EL (cell line): ENCODE results near the gene ABCA13.

Source experiments
- DNase-seq: peaks from one replicate; pipeline ENCODE4 v3.0.0-alpha.2; 2016

The ABCA13 gene

DNA sequence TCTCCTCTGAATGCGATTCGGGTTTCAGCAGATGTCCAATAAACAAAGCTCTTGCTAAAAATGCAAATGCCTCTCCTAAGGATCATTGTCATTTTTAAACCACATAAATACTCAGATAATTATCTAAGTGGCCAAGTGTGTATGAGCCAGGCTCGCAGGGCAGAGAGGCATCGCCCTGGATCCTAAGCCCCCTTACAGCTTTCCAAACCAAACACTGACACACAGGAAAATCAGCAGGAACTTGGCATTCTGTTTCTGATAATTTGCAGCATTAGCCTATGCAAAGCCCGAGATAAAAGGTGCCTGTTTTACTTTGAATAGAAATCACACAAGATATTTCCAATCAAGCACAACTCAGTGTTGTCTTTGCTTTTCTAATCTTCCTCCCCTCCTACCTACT, 134.4 kb downstream of the ABCA13 start:
- DNase-seq = no peak

DNA sequence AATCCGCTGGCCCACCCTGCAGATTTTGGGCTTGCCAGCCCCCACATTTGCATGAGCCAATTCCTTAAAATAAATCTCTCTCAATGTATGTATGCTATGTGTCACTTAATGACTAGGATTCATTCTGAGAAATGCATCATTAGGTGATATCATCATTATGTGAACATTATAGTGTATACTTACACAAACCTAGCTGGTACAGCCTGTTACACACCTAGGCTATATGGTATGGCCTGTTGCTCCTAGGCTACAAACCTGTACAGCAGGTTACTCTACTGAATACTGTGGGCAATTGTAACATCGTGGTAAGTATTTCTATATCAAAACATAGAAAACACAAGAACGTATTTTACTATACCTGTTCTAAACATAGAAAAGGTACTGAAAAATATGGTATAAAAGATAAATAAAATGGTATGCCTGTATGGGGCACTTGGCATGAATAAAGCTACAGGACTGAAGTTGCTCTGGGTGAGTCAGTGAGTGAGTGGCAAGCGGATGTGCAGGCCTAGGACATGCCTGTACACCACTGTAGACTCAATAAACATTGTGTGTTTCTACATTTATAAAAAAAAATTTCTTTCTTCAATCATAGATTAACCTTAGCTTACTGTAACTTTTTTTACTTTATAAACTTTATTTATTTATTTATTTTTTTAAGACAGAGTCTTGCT, 135.9 kb downstream of the ABCA13 start:
- DNase-seq = no peak

DNA sequence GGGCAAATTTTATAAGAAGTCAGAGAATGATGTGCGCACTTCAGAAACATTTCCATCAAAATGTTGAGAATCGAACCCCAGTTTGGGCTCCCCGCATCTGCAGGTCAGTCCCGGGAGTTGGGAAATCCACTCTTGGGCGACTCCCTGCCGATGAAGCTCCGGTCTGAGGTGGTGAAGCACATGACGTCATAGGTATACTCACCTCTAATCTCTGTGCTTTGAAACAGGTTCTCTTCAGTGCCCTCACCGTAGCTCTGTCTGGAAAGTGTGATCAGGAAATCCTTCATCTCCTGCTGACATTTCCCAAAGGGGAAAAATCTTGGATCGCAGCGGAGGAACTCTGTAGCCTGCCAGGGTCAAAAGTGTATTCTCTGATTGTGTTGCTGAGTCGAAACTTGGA, 138.5 kb downstream of the ABCA13 start:
- DNase-seq = no peak

DNA sequence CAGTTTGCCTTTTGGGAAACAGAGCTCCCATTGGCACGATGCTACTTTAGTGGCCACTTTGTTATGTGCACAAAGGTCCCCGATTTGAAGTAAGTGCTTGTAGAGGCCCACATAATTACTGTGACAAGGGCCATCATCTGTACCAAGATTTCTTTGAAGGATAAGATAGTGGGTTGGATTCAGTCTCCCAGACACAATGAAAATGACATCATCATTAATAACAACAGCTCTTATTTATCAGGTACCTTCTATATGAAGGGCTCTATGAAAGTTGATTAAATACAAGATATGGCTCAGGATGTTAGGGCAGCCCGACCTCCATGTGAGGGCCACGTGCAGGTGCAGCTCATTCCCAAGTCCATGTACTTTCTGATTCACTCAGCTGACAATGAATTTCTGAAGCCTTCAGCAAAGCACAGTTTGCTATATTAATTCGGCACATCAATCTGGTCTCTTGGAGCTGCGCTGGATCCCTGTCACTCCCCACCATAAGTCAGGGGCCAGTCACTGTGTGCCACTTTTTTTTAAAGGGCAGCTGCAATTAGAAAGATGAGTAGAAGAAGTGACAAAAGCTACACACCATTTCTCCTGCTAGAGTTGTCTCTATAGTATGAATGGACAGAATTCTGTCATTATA, 140.3 kb downstream of the ABCA13 start:
- DNase-seq = no peak

DNA sequence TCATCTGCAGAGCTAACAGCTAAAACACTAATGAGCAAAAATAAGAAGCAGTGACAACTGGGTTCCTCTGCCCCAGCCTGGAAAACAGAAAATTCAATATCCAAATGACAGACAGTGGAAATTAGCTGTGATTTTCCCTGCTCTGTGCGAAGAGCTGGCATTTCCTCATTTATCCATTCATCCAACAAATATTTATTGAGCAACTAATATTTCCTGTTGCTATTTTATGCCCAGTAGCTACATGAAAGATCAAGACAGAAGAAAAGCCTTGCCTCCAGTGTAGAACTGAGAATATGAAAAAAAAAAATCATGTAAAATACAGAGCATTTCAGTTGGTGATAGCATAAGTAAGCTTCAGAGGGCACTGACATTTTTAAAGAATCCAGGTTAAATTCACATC, 140.9 kb downstream of the ABCA13 start:
- DNase-seq = peak; percentile 10

DNA sequence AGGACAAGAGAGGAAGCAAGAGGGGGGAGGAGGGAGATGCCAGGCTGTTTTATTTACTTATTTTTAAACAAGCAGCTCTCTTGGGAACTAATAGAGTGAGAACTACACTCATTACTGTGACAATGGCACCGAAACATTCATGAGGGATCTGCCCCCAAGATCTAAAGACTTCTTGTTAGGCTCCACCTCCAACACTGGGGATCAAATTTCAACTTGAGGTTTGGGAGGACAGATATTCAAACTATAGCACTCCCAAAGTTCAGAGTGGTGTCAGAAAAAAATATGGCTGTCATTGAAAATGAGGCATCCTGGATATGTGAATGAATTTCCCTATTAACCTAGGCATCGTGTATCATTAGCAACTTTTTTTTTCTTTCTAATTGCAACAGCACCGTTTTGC, 145.5 kb downstream of the ABCA13 start:
- no peak for DNase-seq

DNA sequence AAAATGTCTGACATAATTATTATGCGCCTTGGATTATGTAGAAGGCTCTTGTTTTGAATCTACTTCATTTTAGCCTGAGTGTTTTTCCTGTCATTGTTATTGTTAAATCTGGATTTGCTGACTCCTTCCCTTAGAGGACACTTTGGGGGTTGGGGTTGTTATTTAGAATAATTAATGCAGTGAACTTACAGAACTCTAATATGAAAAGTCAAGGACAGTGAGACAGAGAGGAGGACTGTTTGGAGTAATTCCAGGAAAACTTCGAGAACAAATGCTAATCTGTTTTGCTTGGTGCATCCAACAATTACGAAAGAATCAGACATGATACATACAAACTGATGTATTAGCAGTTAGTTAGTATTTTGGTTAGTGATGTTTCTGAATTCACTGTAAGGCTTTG, 146.1 kb downstream of the ABCA13 start:
- no peak for DNase-seq

DNA sequence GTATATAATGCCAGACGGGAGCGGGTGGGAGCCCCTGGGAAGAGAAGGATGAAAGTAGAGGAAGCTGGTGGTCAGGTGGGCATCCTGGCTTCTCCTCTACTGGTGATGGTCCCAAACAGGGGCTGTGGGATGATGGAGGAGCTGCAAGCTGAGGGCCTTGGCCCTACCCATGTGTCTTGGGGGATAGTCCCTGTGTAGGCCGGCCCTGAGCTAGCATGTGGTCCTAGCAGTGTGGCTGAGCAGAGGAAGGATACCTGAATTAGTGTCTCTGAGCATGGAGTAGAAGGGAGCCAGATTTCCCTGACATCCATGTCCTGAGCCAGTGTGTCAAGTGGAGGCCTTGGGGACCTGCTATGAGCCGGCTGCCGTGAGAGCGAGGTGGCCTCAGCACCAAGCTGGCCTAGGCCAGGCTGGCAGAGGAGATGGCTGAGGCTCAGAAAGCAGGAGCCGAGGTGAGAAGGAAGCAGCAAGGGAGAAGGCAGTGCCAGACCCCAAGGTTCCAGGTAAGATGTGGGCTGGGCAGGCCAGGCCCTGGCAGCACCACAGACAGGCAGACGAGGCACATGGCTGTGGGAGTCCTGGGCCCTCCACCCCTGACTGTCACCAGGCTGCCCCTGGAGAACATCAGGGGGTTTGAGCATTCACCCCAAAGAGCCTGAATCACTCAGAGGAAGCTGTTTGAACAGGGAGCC, 150.2 kb downstream of the ABCA13 start:
- DNase-seq = no peak

DNA sequence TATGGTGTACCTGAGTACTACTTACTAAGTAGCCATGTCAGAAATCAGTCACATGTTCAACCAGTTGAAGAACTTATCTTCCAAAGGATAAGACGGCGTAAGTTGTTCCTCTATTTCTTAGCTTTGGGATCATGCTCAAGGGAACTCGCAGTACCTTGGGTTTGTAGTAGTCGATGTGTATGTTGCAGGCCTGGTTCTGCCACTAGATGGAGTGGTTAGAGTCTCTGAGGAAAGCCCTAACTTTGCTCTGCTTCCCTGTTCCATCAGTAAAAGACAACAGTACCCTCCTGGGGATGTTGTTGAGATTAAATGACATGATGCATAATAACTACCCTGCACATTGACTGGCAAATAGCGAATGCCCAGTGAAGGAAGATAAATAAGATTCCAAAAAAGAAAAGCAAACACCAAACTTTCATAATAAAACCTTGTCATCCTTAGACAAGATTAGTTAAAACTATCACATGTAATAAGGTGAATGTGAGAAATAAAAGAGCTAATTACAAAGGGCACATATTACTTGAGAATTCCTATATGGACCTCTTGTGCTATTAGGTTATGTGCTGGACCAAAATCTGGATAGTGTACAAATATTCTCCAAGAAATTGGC, 165.9 kb downstream of the ABCA13 start:
- peak; percentile 6 for DNase-seq

DNA sequence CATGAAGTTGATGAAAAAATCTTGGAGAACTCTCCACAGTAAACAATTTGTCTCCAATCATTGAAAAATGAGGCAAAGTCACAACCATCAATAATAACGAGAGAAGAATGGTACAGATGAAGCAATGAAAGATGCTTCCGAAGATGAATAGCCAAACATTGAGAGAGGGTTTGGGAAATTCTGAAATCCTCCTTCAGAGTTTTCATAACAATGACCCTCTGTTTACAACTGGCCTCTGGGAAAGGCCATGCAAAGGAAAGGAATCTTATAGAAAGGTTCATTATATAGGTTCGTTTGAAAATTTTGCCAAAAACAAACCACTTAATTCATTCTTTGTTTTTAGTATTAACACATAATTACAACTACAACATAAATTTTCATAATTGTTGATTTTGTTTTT, 166.5 kb downstream of the ABCA13 start:
- no peak for DNase-seq

DNA sequence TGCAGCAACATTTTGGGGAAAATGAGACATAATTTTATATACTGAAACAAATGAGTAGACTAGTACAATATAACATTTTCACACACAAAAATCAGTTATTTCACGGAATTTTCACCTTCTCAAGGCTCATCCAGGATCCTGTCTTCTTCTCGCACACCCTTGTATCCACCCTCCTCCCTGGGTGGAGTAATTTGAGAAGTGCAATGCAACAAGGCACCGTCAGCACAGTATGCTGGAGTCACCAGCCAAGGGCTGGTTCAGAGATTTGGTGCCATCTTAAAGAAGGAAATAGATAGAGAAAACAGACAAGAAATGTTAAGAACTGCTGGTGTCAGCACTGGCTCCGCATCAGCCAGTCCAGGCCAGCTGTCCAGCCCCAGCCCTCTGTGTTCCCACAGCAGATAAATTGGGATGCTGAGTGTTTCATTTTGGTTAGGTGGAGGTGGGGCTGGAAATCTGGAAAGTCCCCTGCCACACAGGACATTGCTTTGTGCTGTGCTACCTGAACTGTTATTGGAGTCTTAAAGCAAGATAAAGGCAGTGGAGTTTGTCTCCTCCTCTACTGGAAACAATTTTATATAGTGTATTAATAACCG, 176.1 kb downstream of the ABCA13 start:
- DNase-seq = no peak

DNA sequence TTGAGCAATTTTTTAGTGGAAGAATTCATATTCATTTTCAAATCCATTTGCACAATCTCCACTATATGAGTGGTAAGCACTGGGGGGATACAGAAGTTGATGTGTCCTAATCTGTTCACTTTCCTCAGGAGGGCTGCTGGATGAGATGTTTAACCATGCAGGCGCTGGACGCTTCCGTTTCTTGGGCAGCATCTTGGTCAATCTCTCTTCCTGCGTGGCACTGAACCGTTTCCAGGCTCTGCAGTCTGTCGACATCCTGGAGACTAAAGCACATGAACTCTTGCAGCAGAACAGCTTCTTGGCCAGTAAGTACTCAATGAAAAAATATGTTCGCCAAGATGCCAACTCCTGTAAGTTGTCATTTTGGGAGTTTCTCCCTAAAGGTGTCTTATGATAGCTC, 179.3 kb downstream of the ABCA13 start:
- no peak for DNase-seq

DNA sequence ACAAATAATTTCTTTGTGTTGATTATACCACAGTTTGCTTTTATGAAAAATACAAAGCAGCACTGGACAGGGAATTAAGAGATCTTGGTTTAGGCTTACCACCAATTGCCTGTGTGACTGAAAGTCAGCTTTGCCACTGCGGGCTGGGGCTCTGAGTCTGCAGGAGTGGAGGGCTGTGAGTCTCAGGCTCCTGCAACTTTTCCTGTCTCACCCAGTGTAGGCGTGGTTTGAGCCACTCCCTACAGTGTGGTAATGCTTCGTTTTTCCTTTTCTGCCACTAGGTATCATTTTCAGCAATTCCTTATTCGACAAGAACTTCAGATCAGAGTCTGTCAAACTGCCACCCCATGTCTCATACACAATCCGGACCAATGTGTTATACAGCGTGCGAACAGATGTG, 180.6 kb downstream of the ABCA13 start:
- no peak for DNase-seq

DNA sequence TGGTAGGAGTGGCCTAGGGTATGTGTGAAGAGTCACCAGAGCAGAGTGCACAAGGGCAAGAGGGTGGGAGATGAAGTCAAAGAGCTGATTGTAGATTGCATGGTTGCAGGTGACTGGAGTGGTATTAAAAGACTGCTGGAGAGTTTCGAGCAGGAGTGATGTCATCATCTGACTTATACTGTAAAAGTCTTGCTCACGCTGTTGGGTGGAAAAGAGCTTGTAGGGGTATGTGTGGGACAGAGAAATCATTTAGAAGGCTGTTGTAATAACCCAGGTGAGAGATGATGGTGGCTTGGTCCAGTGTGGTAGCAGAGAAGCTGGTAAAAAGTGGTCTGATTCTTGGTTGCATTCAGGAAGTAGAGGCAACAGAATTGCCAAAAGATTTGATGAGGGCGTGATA, 184.1 kb downstream of the ABCA13 start:
- DNase-seq = no peak

DNA sequence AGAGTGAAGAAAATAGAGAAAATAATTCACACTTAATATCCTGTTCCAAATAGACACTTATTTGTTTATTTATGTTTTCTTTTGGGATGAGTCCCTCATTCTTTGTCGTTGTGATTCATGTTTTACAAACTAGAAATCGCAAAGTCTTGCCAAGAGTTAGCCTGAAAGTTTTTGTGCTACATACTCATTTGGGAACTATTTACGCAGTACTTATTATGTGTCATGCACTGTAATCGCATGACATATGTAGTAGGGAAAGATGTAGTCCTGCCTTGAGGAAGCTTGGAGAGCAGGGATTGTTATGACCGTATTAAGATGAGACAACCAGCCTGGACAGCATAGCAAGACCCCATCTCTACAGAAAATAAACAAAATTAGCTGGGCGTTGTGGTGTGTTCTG, 189.3 kb downstream of the ABCA13 start:
- peak; percentile 20 for DNase-seq

DNA sequence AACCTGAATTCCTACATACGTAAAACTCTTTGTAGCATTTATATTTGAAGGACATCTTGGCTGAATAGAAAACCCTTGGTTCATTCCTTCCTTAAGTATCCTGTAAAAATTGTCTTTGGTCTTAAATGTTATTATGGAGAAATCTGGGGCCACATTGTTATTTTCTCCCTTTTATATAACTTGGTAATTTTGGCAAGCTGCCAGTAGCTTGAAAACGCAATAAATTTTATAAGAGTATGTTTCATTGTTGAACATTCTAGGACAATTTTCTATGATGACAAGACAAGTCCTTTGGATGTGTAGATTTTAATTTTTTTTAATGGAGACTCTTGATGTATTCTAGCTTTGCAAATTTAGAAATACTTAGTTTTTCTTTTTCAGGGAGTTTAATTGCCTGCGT, 191.9 kb downstream of the ABCA13 start:
- DNase-seq = no peak

DNA sequence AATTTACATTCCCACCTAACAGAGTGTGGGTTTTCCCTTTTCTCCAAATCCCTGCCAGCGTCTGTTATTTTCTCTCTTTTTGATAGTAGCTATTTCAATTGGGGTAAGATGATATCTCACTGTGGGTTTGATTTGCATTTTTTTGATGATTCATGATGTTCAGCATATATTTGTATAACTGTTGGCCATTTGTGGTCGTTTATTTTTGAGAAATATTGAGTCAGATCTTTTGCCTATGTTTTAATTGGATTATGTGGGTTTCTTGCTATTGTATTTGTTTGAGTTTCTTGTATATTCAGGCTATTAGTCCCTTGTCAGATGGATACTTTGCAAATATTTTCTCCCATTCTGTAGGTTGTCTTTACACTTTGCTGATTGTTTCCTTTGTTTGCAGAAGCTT, 193.8 kb downstream of the ABCA13 start:
- DNase-seq = no peak

DNA sequence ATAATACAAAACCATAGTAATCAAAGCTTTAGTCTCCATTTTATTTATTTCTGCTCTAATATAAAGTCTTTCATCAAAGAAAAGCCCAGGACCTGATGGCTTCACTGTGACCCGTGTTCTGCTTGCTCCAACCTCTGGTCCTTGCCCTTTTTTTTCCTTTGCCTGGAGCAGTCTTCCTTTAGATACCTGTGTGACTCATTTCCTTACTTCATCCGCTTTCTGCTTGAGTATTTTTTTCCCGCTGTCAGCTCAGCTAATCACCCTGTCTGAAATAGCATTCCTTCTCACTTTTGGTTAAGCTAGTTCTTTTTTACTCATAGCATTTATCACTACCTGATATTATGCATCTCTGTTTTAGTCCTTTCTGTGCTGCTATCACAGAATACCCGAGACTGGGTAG, 194.8 kb downstream of the ABCA13 start:
- no peak for DNase-seq

DNA sequence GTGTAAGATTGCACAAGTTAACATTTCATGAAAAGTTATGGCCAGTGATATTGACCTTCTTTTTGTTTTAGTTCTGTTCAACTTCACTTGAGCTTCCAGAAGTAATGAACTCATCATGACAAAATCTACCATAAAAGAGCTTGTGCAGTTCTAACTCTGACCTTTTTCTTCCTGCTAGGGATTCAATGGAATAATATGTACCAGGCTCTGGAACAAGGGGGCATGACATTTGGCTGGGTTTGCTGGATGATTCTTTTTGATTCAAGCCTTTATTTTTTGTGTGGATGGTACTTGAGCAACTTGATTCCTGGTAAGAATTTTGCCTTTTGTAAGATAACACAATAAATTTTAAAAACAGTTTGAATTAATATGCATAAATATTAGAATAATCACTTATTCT, 205.0 kb downstream of the ABCA13 start:
- DNase-seq = no peak

DNA sequence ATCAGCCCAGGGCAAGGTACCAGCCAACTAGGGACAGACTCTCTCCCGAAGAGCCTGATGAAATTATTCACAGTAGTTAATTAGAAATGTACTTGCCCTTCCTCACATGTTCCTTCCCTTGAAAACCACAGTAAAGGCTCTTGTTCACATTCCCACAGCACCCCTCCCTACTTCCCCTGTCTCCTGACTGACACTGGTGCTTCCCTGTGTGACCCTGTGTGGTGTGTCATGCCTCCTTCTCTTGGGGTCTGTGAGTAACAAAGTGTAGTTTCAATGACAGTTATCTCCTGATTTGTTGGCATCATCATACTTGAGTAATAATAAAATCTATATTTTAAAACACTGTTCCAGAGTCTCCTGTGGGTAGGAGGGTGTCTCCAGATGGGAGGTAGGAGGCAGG, 209.7 kb downstream of the ABCA13 start:
- no peak for DNase-seq

DNA sequence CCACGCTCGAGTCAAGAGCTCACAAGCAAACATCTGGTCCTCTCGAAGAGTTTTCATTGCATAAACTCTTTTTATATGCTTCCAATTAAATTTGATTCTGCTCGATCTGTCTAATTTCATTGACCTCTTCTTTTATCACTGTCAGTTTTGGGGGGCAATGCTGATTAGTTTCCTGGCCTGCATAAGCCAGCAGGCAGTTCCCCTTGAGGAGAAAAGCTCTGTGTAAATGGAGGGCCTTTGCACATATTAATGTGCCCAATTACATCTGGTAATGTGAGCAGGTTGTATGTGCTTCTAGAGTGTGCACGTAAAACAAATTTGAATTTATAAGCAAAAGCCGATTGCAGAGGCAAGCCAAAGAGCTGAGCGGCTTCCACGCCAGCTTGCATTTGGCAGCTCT, 210.3 kb downstream of the ABCA13 start:
- DNase-seq = no peak

DNA sequence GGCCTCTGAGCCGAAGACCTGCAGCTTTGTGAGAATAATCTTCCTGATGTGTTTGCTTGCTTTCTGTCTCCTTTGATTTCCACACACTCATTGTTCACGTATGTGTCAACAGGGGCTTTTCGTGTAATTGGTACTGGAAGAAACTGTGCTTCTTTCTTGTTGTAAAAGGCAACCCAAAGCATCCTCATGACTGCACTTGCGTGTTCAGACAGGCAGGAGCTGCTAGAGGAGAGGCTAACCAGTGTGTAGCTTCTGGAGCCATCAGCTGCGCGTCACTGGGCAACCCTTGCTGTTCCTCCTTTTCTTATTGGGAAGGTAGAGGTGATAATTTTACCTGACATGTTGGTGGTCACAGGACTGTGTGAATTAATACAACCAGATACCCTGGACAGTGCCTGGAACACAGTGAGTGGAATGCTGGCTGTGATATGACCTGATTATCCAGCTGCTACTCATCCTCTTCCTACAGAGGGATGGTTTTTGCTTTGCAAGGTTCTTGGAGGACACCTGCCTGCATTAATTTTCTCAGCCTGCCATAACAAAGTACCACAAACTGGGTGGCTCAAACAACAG, 213.0 kb downstream of the ABCA13 start:
- DNase-seq = no peak

DNA sequence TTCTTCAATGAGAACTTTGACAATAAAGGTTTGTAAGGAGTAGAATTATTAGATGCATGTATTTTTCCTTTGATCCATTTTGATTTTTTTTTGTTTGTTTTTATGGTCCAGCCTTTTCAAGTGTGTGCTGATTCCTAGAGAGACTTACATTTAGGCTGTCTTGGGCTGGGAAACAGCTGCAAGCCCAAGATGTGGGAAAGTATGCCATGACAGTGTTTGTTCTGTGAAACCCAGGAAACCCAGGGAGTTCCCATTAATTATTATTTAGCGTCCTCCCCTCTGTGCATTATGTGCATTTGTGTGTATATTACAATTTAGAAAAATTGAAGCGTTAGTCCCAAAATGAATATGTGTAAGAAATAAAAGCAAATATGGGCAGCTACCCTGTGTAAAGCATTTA, 216.7 kb downstream of the ABCA13 start:
- no peak for DNase-seq
